Head of caudate nucleus (tissue), 42 donors: ENCODE measurements around the gene CCDC12.
A peak's percentile ranks its signal among the peaks of the same experiment; 100 is the strongest.

Experiments
- DNase-seq, 42 donors: peaks; one replicate each; pipeline versions ENCODE4 v3.0.0 to v3.0.0-alpha.2; 2020 to 2021; ENCODE audit warnings: mixed read lengths in 7 of 42
- intact Hi-C: fragments of 100-400 bp; cut with DNase I; formaldehyde crosslinking; loops from one replicate; pipeline ENCODE4 v1.15.0; 2022

Gene CCDC12

DNA sequence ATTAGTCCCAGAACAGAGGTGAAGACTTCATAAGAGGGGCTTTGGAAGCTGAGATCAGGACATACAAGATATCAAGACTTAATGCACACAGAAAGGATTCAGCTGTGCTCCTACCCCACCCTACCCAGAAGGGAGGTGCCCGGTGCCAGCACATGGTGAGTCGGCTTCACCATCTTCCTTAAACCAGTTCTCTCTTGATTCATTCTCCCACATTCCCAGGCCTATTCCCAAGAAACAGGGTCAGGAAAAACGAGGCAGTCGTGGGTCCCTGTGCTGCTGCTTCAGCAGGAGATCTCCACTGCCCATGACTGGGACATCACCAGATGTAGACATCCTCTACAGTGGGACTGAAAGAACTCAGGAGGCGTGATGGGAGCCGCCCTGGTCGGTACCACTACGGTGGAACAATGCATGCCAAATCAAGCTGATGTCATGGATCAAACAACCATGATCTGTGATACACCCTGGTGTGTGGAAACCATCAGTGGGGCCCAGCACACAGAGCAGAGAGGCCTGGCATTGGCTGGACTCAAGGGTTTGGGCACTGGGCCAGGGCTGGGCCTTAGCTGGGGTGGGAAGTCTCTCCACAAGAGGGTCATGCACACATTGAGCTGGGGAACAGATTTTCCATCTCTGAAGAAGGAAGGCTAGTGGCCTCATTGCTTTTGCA lies 41.9 kb downstream of the CCDC12 start:
- DNase-seq, result peak in 19 of 42 donors; percentile 24 to 75 (median 50)
- intact Hi-C loops, result loop anchor here (5.0 kb wide), 1 partner anchor 38 kb away; no protein-coding TSS in a partner anchor

DNA sequence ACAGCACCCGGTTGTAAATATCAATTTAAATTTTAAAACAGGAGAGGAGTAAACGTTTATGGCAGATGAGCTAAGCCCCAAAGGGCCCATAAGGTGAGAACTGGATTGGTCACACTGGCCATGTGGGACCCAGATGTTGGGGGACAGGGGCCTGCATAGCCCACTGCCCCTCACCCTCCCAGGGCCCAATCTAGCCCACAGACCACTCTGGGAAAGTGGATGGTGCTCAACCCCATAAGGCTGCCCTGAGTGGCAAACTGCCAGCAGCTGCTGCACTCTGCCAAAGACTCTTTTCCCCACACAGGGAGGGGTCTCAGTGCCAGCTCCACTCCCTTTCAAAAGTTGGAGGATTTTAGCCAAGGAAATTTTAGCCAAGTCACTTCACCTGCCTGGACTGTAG lies 42.5 kb downstream of the CCDC12 start:
- intact Hi-C loops, result loop anchor here (5.0 kb wide), 1 partner anchor 38 kb away; no protein-coding TSS in a partner anchor
- peak in 6 of 42 donors; percentile 8 to 59 (median 42) for DNase-seq

DNA sequence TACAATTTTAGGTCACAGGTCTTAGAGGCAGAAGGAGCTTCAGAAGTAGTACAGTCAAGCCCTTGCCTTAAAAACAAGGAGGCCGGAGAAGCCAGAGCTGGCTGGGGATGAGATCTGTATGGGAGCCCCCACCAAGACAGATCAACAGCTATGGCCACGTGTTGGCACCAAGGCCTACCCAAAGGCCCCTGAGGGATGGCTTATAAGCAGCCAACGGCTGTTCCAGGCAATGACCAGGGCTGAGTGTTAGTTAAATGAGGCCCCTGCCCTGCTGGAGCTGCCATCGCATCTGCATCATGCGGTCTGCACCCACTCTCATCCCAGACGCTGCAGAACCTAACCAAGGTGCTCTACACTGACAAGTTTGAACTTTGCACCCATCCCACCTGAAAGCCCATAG lies 43.3 kb downstream of the CCDC12 start:
- intact Hi-C loops, result loop anchor here (5.0 kb wide), 1 partner anchor 39 kb away; no protein-coding TSS in a partner anchor
- no peak for DNase-seq

DNA sequence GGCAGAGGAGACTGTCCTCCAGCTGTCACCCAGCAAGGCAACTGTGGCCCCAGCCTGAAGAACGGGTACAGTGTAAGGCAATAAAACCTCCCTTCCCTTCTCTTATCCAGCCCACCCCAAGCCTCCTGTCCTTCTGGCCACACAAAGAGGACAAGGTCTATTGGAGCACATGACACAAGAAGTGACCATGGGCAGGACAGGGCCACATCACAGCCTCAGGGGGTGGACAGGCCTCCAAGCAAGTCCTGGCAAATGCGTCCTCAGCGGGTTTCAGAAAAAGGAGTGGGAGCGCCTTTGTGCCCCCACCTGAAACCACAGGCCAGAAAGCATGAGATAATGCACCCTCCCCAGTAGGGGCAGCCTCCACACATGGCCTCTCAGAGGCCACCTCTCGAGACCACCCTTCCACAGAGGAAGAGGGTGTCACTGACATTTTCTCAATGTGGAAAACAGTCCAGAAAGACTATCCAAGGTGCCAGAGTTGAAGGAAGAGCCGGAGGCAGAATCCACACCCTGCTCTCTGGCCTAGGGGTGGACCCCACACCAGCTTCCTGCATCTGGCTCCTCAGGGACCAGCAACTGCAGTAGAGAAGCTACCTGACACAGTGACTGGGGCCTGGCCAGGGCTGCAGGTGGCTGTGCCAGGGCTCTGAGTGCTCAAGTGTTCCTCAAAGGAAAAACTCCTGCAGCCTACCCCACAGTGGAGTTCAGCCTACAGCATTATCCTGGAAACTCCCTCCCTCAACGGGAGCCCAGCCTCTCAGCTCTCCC lies 43.9 kb downstream of the CCDC12 start:
- intact Hi-C loops, result loop anchor here (5.0 kb wide), 1 partner anchor 40 kb away; no protein-coding TSS in a partner anchor
- DNase-seq, result peak in 1 of 42 donors; percentile 8

DNA sequence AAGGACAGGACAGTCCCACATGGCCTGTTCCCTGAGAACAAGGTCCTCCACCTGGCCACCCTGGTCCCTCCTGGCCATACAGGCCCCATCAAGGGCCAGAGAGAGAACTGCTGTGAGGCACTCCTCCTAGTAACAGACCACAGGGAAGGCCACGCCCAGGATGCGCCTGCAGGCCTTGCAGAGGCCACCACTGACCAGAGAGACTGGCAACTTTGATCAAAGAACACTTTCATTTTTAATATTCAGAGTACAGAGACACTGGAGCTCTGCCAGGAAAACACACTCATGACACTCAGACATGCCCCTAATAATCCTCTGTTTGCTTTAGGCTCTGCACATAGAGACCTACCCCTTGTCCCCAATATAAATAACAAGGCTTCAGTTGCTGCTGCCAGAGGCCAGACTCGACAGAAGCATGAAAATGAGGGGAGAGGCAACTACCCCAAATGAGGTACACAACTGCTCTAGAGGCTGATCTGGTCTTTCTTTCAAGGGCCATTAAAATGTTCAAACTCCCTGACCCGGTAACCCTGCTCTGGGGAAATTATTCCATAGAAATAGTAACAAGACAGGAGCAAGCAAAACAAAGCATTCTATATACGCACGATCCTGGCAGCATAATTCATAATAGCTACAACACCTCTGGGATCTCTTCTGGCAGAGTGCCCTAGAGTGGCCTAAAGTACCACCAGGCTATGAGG lies 44.8 kb downstream of the CCDC12 start:
- DNase-seq, result peak in 10 of 42 donors; percentile 12 to 63 (median 39)
- intact Hi-C loops, result loop anchor here (5.0 kb wide), 1 partner anchor 41 kb away; no protein-coding TSS in a partner anchor

DNA sequence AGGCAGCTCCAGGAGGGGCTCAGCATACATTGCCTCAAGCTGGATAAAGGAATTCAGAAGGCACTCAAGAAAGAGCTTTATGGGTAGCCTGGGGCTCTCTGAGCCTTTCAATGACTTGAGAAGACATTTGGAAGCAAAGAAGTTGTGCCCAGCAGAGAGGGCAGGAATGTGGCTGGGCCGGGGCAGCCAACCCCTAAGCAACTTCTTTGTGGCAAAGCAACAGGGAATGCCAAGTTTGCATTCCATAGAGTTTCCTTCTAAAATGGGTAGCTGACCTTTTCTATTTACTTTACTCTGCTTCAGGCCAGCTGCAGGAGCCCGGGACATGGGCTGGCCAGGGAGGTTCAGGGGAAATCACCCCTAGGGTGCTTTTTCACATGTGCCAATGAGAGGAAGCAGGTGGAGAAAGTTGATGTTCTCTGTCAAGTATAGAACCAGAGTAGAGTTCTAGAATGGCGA lies 45.6 kb downstream of the CCDC12 start:
- DNase-seq, result peak in 1 of 42 donors; percentile 4
- intact Hi-C loops, result loop anchor here (5.0 kb wide), 1 partner anchor 41 kb away; no protein-coding TSS in a partner anchor

DNA sequence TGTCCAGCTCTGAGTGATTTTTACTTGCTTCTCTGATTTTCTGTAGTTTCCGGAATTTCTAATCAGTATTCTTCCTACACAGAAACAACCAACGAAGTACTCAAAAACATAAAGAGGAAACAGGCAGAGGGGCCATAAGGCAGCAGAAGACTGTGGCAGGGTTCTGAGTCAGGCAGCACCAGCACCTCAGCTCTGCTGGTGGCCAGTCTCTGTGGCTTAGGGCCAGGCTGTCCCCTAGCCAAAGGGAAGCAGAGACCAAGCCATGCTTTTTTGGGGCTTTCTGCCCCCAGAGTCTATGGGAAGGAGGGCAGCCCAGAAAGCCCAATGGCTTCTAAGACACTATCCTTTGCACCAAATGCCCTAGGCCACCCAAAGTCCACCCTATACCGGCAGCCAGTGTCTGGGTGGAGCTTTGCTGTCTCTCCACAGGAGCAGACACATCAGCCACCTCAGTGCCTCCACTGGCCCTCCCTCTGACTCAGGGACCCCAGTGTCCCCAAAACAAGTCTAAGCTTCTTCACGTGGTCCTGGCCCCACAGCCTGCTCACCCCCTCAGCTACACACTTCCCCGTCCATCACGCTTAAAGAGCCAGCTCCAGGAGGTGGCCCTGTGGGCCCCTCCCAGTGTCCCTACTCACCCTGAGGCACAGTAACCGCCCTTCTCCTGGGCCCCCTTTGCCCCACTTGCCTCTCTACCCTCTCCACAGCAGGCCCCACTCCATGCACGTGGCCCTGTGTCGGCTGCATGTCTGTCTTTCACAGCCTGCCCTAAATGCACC lies 46.2 kb downstream of the CCDC12 start:
- DNase-seq, result peak in 1 of 42 donors; percentile 11
- intact Hi-C loops, result loop anchor here (5.0 kb wide), 1 partner anchor 42 kb away; no protein-coding TSS in a partner anchor

DNA sequence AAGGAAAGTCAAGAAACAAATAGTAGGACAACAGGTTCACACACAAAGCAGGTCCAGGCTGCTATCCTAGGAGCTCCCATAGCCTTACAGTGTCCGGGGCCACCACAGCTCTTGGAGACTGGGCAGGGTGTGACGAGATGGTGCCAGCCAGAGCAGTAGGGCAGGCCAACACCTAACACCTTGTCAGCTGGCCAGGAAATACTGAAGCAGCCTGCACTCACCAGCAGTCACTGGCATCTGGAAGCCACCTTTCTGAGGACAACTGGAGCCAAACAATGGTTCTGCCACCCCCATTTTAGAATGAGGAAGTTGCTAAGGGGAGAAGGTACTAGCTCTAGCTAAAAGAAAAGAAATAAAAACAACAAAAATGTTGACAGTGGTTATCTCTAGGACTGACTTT lies 47.2 kb downstream of the CCDC12 start:
- intact Hi-C loops, result no loop called here
- DNase-seq, result peak in 1 of 42 donors; percentile 7

DNA sequence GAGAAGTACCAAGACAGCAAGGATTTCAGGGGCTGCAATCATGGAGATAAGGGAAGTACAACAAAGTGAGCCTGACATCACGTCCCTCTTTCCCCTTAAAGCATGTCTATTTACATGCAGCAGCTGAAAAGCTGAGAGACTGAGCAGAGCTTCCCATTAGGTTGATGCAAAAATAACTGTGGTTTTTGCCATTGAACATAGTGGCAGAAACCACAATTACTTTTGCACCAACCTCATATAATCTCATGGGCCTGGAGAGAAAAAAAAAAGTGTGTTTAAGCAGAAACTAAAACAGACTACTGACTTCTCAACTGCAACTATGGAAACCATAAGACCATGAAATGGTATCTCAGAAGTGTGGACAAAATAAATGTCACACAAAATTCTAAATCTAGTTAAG lies 48.3 kb downstream of the CCDC12 start:
- intact Hi-C loops, result no loop called here
- no peak for DNase-seq

DNA sequence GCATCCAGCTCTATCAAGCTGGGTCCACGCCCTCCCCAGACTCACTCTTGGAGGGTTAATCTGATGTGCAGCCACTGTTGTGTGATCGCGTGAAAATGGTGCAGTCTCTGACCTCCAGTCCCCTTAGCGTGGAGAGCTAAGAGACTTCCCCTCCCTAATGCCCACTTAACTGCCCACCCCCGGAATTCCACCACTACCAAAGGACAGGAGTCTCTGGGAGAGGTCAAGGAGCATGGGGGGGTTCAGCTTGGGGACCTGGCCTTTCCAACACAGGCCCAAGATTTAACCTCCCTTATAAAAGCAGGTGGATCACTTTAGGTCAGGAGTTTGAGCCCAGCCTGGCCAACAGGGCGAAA lies 48.8 kb downstream of the CCDC12 start:
- peak in 2 of 42 donors; percentile 7 for DNase-seq
- intact Hi-C loops, result no loop called here

DNA sequence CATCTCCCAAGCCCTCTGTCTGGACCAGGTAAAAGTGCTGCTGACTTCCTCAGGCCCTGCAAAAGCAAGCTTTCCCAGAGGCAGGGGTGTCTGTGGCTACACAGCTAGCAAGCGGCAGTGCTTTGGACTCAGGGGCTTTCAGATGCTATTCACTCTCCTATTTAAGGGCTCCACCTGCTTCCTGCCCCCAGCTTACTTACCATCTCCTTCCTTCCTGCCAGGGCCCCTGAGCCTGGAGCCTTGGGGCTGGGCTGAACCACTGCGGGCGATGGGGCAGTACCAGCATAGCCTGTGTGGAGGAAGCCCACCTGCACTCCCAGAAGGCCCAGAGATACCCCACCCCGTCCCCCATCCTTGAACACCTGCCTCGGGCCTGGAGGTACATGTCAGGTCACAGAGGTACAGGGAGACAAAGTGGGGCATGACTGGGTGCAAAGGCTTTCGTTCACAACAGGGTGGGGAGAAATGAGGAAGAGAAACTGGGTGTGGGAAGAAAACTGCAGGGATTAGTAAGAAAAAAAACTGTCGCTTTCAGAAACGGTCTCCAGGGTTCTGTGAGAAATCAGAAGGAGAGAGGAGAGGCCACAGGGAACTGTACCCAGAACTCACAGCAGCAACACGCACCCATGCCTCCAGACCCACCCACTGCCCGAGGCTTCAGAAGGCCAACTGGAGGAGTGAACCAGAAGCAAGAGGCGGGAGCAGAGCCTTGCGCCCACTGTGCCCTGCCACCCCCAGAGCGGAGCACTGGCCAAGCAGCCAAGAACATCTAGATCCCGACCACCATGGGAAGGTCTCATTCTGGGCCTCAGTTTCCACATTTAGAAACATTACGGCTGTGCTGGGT lies 49.5 kb downstream of the CCDC12 start:
- DNase-seq, result peak in 2 of 42 donors; percentile 8 to 15
- intact Hi-C loops, result no loop called here

DNA sequence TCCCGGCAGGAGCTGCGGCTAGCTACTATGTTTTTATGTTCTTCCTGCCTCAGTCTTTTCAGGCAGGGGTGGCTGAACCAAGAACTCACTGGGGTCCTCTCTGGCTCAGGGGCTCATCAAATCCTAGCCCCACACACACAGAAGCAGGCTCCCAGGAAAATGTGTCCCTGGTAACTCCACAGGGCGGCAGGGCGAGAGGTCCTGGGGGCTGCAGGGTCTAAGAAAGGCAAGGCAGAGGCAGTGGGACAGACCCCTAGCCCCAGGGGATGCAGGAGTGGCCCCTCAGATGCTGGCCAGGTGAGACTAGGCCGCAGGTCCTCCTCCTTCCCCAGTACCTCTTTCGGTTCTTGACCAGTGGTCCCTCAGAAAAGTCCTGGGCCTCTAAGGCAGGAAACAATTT lies 50.1 kb downstream of the CCDC12 start:
- DNase-seq, result peak in 2 of 42 donors; percentile 0 to 6
- intact Hi-C loops, result no loop called here

DNA sequence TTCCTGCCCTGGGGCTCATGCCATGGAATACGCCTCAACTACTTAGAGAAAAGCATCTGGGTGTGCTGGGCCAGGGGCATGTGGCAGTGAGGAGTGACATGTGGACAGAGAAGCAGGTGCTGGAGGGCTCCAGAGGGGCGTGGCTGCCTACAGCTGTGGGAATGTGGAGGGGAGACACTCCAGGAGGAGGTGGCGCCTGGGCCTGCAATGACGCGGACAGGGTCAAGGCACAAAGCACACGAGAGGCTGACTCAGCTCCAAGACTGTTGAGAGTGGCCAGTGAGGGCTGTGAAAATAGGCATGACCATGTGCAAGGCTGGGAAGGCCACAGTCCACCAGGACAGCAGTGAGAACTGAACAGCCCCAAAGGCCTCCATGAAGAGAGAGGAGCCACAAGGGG lies 50.5 kb downstream of the CCDC12 start:
- peak in 1 of 42 donors; percentile 7 for DNase-seq
- intact Hi-C loops, result no loop called here

DNA sequence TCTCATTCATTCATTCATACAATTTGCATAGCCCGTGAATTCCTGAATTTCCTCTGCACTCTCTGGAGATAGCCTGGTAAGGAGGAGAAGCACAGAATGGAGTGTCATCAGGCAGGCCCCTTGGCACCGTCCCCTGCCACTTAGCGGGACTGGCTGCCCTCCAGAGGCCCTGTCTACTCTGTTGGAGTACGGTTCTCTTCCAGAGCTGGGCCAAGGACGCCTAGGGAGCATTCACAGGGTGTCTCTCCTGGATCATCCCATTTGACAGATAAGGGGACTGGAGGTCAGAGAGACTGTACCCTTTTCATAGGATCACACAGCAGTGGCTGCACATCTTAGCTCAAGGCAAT lies 51.0 kb downstream of the CCDC12 start:
- peak in 2 of 42 donors; percentile 15 for DNase-seq
- intact Hi-C loops, result no loop called here

DNA sequence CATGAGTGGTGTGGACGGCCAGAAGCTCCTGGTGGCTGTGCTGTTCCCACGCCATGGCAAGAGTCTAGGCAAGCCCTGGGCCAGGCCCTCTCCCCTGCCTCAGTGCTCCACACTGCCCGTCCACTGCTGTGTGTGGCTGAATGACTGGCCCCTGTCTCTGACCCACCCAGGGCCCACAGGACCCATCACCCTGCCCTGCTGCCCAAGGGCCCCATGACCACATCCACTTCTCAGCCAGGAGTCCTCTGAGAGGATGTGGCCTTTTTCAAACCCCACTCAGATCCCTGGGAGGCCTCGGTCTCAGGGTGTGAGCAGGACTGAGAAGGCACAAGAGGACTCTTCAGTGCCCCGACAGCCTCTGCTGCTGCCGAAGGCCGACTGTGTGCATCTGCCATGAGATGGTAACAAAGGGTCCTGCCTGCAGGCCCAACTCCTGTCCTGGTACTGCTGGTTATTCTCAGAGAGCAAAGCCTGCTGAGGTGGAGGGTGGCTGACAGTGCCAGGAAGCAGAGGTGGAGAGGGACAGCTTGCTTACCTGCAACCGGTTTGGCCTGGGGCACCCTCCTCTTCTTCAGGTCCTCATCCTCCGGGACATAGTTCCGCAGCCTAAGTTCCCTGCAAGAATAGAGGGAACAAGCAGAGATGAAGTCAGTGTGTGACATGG lies 51.5 kb downstream of the CCDC12 start:
- intact Hi-C loops, result no loop called here
- peak in 1 of 42 donors; percentile 6 for DNase-seq

DNA sequence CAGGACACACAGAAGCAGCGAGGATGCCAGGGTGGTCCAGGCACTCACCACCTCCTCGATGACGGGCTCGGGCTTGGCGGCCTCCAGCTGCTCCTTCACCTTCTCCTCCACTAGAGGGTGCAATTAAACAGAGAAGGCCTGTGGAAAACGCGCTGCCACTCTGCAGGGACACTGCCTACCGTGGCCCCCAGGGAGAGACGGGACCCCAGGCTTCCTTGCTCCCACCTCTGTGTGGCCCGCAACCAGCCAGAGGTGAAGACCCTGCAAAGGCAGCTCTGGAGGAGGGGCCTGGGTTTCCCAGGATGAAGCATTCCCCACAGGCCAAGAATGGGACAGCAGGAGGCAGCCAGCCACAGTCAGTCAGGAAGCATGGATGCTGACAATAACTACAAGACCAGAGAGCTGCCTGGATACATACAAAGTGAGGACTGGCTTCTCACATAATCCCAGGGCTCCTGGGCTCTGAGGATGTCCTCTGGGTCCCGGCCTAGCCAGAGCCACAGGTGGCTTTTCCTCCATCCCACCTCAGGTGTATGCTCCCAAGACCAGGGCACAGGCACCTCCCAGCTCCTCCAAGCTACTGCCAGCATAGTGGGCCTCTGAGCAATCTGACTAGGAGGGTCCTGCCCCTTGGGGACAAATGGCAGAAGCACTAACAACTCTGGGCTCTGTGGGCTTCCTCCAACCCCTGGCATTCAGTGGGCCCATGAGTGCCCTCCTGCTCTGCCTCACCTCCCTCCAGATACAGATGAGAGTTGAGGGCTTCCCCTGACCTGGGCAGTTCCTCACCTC lies 52.8 kb downstream of the CCDC12 start:
- peak in 25 of 42 donors; percentile 22 to 70 (median 49) for DNase-seq
- intact Hi-C loops, result no loop called here
